IPS-18c (cell line): Measurements from ENCODE around the gene PCDHGC3.

Experiments used
- H3K4me3 ChIP-seq: 2 replicates; pipeline ENCODE4 v1.7.0; 2013; ENCODE audit warnings: low read depth, mild to moderate bottlenecking, low read length, moderate library complexity; ENCODE audit not compliant: insufficient read depth
- H3K9me3 ChIP-seq: one replicate; pipeline ENCODE4 v1.6.1; 2013; ENCODE audit warnings: mild to moderate bottlenecking, low read length, moderate library complexity; ENCODE audit not compliant: control insufficient read depth, insufficient read depth

The PCDHGC3 gene

GRCh38 chr5:141513627-141514329 is 38.0 kb downstream of the PCDHGC3 start:
- H3K4me3 ChIP-seq: peak overlapping the region; percentile 57
- no peaks in the 10 kb centered on the region for H3K9me3 ChIP-seq

- H3K9me3 ChIP-seq: no peaks in the 10 kb centered on the region
- H3K4me3 ChIP-seq: no peak overlapping the region
Observed at GRCh38 chr5:141514330-141515133, 38.8 kb downstream of the PCDHGC3 start.

- no peaks in the 10 kb centered on the region for H3K9me3 ChIP-seq
- H3K4me3 ChIP-seq: no peak overlapping the region
Observed at GRCh38 chr5:141515141-141515540, 39.4 kb downstream of the PCDHGC3 start.

DNA sequence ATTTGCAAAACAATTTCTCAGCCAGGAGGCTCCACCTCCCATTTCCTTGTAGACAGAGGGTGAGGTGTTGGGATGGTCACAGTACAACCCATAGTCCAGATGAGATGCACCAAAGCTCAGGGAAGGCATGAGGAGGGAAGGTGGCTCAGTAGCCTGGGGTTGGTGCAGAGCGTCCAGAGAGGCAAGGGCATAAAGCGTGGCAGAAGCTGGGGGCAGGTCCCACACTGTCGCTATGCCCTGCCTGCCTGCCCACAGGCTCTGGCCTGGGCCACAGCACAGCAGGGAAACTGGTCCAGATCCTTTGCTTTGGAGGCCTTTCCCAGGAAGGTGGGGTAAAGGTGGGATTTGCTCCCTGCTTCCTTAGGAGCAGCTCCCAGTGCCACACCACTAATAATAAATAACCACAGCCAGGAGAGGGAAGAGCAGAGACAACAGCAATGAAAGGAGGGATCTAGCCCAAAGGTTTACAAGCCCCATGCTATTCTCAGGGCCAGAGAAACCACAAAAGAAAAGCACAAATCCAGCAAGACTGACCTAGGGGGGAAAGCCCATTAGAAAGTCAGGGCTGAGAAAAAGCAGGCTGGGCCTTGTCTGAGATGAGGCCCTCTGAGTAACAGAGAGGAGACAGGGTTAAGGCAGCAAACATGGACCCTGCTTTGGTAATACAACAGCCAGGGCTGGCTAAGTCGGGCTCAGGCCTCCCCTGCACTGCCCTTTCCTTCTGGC is 40.3 kb downstream of the PCDHGC3 start:
- Histone ChIP-seq H3K9me3 (no peaks in the 10 kb centered on the region), H3K4me3 (no peak overlapping the region)

GRCh38 chr5:141516672-141517025 is 40.9 kb downstream of the PCDHGC3 start:
- Histone ChIP-seq H3K4me3 (no peak overlapping the region), H3K9me3 (no peaks in the 10 kb centered on the region)

- H3K4me3 ChIP-seq: no peak overlapping the region
- H3K9me3 ChIP-seq: no peaks in the 10 kb centered on the region
Observed at GRCh38 chr5:141517312-141517711, 41.5 kb downstream of the PCDHGC3 start.

DNA sequence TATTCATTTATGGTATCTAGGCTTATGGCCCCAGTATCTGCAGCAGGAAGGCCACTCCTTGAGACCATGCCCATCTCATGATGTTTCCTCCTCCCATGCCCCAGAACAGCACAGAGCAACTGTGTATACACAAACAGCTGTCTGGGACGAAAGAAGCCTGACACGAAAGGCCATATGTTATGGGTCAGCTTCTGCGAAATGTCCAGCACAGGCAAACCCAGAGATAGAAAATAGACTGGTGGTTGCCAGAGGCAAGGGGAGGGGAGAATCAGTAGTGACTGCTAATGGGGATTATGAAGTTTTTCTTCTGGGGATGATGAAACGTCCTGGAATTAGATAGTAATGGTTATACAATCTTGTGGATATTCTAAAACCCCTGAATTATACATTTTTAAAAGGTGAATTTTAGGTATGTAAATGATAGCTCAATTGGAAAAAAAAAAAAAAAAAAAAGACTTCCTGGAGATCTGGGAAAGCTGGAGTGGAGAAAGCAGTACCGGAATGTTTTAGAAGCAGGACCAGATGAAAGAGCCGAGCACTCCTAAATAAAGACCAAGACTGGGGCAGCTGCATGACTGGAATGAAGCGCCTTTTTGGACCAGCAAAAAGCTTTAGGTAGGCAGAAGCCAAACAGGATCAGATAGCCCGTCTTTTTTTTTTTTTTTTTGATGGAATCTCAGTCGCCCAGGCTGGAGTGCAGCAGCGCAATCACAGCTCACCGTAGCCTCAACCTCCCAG is 42.3 kb downstream of the PCDHGC3 start:
- no peaks in the 10 kb centered on the region for H3K9me3 ChIP-seq
- H3K4me3 ChIP-seq: no peak overlapping the region

- Histone ChIP-seq H3K9me3 (no peaks in the 10 kb centered on the region), H3K4me3 (no peak overlapping the region)
Observed at GRCh38 chr5:141518618-141519015, 42.9 kb downstream of the PCDHGC3 start.

- Histone ChIP-seq H3K9me3 (no peaks in the 10 kb centered on the region), H3K4me3 (no peak overlapping the region)
Observed at GRCh38 chr5:141519605-141520565, 44.1 kb downstream of the PCDHGC3 start.

DNA sequence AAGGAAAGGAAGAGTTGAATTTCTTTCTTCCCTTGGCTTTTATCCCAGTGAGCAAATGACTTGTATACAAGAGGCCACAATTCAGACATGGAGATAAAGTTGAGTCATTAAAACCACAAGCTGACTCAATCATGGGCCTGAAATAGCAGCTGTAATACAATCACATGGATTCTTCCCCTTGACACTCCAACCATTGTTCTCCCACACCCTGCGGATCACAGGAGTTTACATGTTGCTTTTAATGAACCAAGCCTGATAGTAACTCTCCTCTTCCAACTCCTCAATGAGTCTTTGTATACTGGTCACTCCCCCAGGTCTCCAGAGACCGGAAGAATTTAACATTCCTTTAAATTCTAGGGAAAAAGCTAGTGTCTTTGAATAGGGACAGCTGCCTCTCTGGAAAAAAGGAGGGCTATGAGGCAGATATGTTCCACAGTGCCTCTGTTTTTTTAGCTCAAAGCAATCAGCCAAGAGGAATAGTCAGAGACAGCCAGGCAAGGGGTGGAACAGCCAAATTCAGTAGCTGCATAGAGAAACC is 45.5 kb downstream of the PCDHGC3 start:
- H3K9me3 ChIP-seq: no peaks in the 10 kb centered on the region
- no peak overlapping the region for H3K4me3 ChIP-seq

GRCh38 chr5:141522301-141522700 is 46.5 kb downstream of the PCDHGC3 start:
- no peaks in the 10 kb centered on the region for H3K9me3 ChIP-seq
- H3K4me3 ChIP-seq: no peak overlapping the region

DNA sequence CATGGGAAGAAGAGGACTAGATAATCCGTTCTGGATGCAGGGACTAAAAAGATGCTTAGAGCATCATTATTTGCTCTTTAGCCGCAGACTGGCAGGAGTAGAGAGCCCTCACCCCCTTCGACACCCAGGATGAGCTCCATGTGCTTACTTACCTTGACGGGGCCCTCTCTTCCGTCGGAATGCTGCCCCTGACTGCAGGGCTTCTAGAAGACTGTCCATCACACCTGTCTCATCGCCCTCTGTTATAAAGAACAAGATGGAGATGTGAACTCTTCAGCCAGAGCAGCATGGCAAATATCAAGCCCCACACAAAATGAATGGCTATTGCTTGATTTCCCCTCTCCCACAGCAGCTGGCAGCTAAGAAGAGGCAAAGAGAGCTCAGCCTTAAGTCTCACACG is 48.2 kb downstream of the PCDHGC3 start:
- no peaks in the 10 kb centered on the region for H3K9me3 ChIP-seq
- no peak overlapping the region for H3K4me3 ChIP-seq

DNA sequence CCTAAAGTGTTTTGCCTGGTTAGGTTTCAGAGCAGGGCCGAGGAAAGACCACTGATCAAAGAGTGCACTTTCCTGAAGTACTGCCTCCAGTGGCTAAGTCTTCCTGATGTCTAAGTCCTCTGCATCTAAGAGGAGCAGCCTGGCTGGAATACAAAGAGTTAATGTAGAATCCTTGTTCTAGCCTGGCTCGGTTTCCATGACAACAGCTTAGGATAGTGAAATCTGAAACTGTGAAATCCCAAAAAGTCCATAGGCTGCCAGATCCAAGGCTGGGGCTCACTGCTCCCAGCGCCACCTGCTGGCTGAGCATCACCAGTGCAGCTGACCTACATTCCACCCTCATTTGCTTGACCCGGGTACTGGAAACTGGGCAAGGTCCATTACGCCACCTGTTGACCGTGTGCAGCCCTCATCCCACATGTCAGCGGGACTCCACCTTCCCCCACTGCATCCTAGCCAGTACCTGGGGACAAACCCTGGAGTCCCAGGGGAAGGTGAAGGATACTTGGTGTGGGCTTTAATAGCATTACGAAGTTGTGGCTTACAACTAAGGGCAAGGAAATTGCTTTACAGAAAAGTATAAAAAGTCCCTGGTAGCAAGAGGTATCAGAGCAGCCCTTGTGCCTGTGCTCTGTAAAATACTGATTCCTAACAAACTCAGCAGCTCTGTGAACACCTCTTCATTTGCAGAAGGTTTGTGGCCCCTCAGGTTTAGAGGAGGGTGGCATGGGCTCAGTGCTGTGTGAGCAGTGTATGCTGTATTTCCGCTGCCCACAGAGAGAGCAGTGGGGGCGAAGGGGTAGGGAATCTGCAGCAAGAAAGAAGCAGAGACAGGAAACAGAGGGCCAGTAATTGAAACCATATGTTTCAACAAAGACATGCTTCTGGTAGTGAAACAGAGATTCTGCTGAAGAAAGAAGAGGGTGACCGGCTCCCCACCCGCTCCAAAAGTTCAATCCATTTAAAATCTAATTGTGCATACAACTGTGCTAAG is 49.1 kb downstream of the PCDHGC3 start:
- no peaks in the 10 kb centered on the region for H3K9me3 ChIP-seq
- H3K4me3 ChIP-seq: no peak overlapping the region

GRCh38 chr5:141525653-141526052 is 49.9 kb downstream of the PCDHGC3 start:
- H3K9me3 ChIP-seq: no peaks in the 10 kb centered on the region
- no peak overlapping the region for H3K4me3 ChIP-seq

DNA sequence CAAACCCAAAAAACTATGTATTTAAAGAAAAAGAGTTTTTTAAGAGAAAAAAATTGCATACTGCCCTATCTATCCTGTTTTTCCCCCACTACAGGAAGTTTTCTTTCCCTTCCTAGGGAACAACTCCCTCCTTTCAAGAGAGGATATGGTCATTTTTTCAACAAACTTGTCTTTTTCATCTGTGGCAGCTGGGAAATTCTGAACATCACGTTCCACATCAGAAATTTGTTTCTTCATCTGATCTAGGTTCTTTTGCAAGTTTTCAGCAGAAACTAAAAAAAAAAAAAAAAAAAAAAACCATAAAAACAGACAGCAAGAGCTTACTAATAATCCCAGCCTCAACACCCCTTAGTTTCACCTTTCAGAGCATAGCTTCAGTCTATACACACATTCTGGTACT is 51.7 kb downstream of the PCDHGC3 start:
- Histone ChIP-seq H3K9me3 (no peaks in the 10 kb centered on the region), H3K4me3 (no peak overlapping the region)
